ENCODE measurements around the gene INPP5A.

GRCh38 chr10:132566892-132567291 lies 29.3 kb downstream of the INPP5A start:
- TF ChIP-seq CTCF (conservative IDR thresholded peaks at IDR 0.05; ENCODE audit: low read length) = no peak
- TF ChIP-seq EZH2phosphoT487 (IDR thresholded peaks at IDR 0.05; ENCODE audit: borderline replicate concordance) = no peak

All from Loucy (cell line).